GM15510 (cell line): ENCODE data around the gene CR2.

ENCODE experiments used
- POLR2A ChIP-seq: IDR thresholded peaks from 3 replicates; pipeline ENCODE4 v1.6.1; 2011; ENCODE audit warnings: borderline replicate concordance; ENCODE audit not compliant: insufficient read length; ENCODE audit errors: extremely low read depth

The CR2 gene

DNA sequence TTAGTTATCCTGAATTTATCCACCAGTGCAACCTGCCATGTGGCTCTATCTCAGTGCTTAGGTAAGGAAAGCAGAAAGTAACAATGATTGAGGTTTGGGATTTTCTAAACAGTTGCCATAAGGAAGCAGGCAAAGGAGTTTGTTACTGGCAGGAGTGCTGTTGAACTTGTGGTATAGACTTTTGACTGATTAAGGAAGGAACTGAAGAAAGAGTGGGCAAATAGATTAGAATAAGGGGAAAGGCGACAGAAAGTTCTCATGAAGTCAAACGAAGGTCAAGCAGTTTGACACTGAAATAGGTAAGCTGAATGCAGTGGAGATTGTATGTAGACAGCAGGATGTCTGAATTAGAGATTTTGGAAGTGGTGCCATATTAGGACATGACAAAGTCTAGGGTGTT lies 24.2 kb upstream of the CR2 start:
- no peak for TF ChIP-seq POLR2A

DNA sequence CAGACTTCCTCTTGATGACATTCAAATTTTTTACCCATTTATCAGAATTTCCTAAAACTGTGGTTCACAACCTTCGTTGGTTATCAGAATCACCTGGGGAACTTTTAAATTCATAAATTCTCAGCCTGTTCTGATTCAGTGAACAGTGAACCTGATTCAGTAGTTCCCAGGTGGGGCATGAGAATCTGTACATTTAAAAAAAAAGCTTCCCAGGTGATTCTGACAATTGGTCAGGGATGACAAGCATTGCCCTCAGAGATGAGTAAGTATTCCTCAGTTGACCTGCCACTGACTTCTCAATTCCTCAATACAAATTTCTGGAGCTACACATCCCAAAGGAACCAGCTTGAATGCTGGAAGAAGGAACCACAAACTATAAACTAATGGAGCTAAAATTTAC lies 23.5 kb upstream of the CR2 start:
- TF ChIP-seq POLR2A, result no peak

GRCh38 chr1:207431508-207431907 lies 22.6 kb upstream of the CR2 start:
- no peak for TF ChIP-seq POLR2A

GRCh38 chr1:207433435-207433834 lies 20.7 kb upstream of the CR2 start:
- no peak for TF ChIP-seq POLR2A

GRCh38 chr1:207440626-207441025 lies 13.5 kb upstream of the CR2 start:
- no peak for TF ChIP-seq POLR2A

- no peak for TF ChIP-seq POLR2A
Observed at GRCh38 chr1:207444514-207445217, 9.5 kb upstream of the CR2 start.

DNA sequence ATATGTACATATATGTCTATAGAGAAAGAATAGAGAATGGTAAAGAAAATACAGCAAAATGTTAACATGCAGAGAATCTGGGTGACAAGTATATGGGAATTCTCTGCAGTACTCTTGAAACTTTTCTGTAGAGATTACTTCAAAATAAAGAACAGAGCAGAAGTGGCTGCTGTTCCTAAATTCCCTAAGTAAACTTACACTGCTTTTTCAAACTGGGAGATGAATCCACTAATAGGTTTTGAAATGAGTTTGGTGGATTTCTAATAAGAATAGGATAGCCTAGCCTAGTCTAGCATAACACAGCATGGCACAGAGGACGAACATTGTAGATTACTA lies 450 bp upstream of the CR2 start:
- no peak for TF ChIP-seq POLR2A

- no peak for TF ChIP-seq POLR2A
Observed at GRCh38 chr1:207455183-207455754, 1.1 kb downstream of the CR2 start.

DNA sequence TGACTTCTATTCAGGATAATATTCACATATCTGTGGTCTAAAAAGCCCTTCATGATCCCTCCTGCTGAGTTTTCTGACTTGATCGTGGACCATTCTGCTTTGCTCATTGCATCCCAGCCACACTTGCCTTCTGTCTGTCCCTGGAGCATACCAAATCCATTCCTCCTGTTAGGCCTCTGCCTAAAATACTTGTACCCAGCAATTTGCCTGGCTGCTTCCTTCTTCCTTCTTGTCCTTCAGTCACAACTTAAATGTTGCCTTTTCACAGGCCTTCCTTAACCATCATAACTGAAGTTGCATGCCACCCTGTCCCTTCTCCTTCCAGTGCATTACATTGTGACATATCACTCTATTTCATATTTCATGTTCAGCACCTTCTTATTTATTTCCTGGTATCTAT lies 4.3 kb downstream of the CR2 start:
- no peak for TF ChIP-seq POLR2A

- no peak for TF ChIP-seq POLR2A
Observed at GRCh38 chr1:207459008-207459407, 4.9 kb downstream of the CR2 start.

GRCh38 chr1:207461649-207462048 lies 7.5 kb downstream of the CR2 start:
- no peak for TF ChIP-seq POLR2A

DNA sequence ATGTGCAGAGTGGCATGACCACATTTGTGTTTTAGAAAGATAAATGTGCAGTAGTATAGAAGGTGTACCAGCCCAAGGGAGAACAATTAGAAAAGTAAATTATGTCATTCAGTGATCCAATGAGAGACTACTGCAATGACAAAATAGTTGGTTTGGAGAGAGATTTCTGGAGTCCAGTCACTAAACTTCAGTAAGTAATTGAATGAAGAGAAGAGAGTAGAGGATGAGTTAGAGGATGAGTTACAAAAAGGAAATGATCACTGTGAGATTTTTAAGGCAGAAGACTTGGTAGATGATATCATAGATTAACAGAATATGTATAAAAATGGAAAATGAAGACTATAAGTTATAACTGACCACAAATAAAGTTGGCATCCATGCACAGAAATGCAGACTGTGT lies 8.4 kb downstream of the CR2 start:
- TF ChIP-seq POLR2A, result no peak

DNA sequence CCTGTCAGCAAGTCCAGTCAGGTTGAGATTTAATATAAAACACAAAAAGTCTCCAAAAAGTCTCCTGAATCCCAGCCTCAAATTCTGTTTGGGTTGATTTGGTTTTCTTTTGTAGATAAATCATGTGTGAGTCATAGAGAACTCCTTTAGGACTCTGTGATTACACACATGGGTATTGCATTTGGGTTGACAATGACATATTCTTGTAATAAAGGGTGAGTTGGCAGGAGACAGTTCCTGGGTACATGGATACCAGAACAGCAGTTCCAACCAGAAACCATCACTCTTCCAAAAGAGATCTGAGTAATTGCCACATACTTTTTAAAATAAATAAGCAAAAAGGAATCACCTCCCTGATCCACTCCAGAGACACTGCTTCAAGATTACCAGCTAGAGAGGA lies 8.9 kb downstream of the CR2 start:
- no peak for TF ChIP-seq POLR2A

DNA sequence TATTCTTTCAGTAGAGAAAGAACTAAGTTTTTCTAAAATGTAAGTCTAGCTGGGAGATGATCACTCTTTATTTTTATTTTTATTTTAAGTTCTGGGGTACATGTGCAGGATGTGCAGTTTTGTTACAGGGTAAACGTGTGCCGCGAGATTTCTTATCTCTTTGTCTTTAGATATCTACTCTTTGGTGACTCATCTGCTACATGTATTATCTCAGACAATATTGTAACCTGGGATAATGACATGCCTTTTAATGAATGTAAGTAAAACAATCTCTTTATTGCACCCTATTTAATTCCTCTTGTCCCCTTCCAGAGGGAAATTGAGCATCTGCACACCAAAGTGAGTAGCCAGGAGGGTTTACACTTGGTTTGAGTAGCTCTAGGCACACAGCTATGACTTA lies 9.4 kb downstream of the CR2 start:
- TF ChIP-seq POLR2A, result no peak

- TF ChIP-seq POLR2A, result no peak
Observed at GRCh38 chr1:207470927-207471326, 16.8 kb downstream of the CR2 start.

DNA sequence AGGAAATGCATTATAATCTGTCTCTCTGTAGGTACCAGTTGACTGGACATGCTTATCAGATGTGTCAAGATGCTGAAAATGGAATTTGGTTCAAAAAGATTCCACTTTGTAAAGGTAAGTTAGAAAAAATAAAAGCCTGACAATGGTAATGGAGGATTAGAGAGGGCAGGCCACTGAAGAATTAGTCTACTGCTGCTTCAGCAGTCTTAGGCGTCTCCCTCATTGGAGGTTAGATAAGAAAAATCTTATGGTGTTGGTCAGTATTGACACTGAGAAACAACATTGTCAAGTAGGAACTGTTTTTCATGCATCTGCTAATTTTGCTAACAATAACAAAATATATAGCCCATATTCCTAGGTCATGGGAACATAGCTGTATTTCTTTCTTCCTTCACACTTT lies 20.1 kb downstream of the CR2 start:
- no peak for TF ChIP-seq POLR2A

DNA sequence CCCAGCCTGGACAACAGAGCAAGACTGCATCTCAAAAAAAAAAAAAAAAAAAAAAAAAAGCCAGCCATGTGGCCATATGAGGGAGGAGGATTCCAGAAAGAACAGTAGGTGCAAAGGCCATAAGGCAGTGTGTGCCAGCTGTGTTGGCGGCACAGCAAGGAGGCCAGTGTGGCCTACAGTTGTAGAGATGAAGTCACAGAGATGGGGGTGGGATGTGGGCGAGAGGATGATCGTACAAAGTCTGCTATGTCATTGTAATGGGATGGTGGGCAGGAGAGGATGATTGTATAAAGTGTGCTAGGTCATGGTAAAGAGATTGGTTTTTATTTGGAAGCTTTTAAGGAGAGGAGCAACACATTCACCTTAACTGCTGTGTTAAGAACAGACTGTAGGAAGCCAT lies 32.1 kb downstream of the CR2 start:
- no peak for TF ChIP-seq POLR2A

DNA sequence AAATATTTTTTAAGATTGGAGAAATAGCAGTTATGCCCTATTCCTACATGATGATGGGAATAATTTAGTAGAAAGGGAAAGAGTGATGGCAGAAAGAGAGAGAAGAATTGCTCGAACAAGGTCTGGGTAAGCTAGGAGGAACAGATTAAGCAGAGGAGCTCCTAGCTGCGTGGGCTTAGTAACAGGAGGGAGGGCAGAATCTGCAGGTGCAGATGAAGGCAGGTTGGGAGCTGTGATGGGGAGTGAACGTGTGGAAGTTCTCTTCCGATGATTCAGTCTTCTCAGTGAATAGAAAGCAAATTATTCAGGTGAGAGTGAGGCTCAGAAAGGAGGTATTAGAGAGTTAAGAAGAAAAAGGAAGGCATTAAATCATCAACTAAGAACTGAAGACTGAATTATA lies 33.5 kb downstream of the CR2 start:
- no peak for TF ChIP-seq POLR2A

GRCh38 chr1:207493212-207493611 lies 39.1 kb downstream of the CR2 start:
- TF ChIP-seq POLR2A, result no peak
